HEK293 (cell line): Measurements from ENCODE around the gene AFG1L.
A peak's percentile ranks its signal among the peaks of the same experiment; 100 is the strongest.

Experiments used
- CTCF ChIA-PET: fragments of 350-600 bp; formaldehyde crosslinking; extraction: SDS; loops from one replicate; lab custom pipeline; 2021; ENCODE audit warnings: antibody characterized with exemption; lab: Yijun Ruan, JAX
- POLR2A ChIA-PET: fragments of 300-600 bp; formaldehyde crosslinking; extraction: SDS; loops from one replicate; lab custom pipeline; 2020; ENCODE audit warnings: antibody characterized with exemption, inconsistent platforms; lab: Yijun Ruan, JAX
- H3K27ac ChIP-seq: fragments of 200-500 bp; sonication (Bioruptor generic); 2 replicates; pipeline ENCODE4 v1.5.1; 2014; ENCODE audit warnings: low read depth, low read length, control low read depth, inconsistent platforms; ENCODE audit errors: extremely low read depth
- H3K36me3 ChIP-seq, 2 experiments: fragments of 200-500 bp in 1 of 2; sonication (Bioruptor generic) in 1 of 2; 1 replicate in 1 of 2; 2 replicates in 1 of 2; pipeline ENCODE4 v1.5.1; 2014 to 2017; ENCODE audit warnings: inconsistent platforms in 2 of 2, low read length in 2 of 2; ENCODE audit not compliant: control insufficient read depth in 2 of 2, insufficient read depth in 1 of 2
- H3K4me1 ChIP-seq: fragments of 200-500 bp; sonication (Bioruptor generic); 2 replicates; pipeline ENCODE4 v1.5.1; 2014; ENCODE audit warnings: mild to moderate bottlenecking, low read length, inconsistent platforms; ENCODE audit not compliant: control insufficient read depth, insufficient read depth
- H3K4me3 ChIP-seq: 2 replicates; pipeline ENCODE4 v1.5.1; 2011; ENCODE audit warnings: low read depth, mild to moderate bottlenecking, control low read depth, low read length, moderate library complexity
- H3K9me3 ChIP-seq: fragments of 200-500 bp; sonication (Bioruptor generic); 2 replicates; pipeline ENCODE4 v1.5.1; 2014; ENCODE audit warnings: low read depth, low read length, inconsistent platforms; ENCODE audit not compliant: control insufficient read depth, insufficient read depth
- GLI2 ChIP-seq: fragments of 450-650 bp; formaldehyde crosslinking; IDR thresholded peaks from 2 replicates; pipeline ENCODE4; 2017; ENCODE audit warnings: missing biosample characterization, missing genetic modification characterization, low read depth, borderline replicate concordance
- GLI4 ChIP-seq: fragments of 450-650 bp; formaldehyde crosslinking; IDR thresholded peaks from 2 replicates; pipeline ENCODE4 v1.5.1; 2016; ENCODE audit warnings: missing biosample characterization, missing genetic modification characterization
- GLIS1 ChIP-seq: fragments of 450-650 bp; formaldehyde crosslinking; IDR thresholded peaks from 2 replicates; pipeline ENCODE4 v1.5.1; 2016; ENCODE audit warnings: missing biosample characterization, missing genetic modification characterization
- KLF1 ChIP-seq: fragments of 450-650 bp; formaldehyde crosslinking; IDR thresholded peaks from 2 replicates; pipeline ENCODE4 v1.5.1; 2016; ENCODE audit warnings: missing biosample characterization, missing genetic modification characterization
- RBAK ChIP-seq: fragments of 450-650 bp; formaldehyde crosslinking; IDR thresholded peaks from 2 replicates; pipeline ENCODE4 v1.5.1; 2016; ENCODE audit warnings: missing biosample characterization, missing genetic modification characterization
- ZBTB21 ChIP-seq: fragments of 450-650 bp; formaldehyde crosslinking; IDR thresholded peaks from 2 replicates; pipeline ENCODE4 v1.5.1; 2017; ENCODE audit warnings: missing biosample characterization, missing genetic modification characterization
- ZEB2 ChIP-seq: fragments of 450-650 bp; formaldehyde crosslinking; IDR thresholded peaks from 2 replicates; pipeline ENCODE4 v1.5.1; 2016; ENCODE audit warnings: missing biosample characterization, missing genetic modification characterization
- ZNF155 ChIP-seq: fragments of 450-650 bp; formaldehyde crosslinking; IDR thresholded peaks from 2 replicates; pipeline ENCODE4 v1.5.1; 2016; ENCODE audit warnings: missing biosample characterization, missing genetic modification characterization
- ZNF174 ChIP-seq: fragments of 450-650 bp; formaldehyde crosslinking; IDR thresholded peaks from 2 replicates; pipeline ENCODE4 v1.5.0; 2017; ENCODE audit warnings: missing biosample characterization, mild to moderate bottlenecking, missing genetic modification characterization
- ZNF19 ChIP-seq: fragments of 450-650 bp; formaldehyde crosslinking; IDR thresholded peaks from 2 replicates; pipeline ENCODE4; 2016; ENCODE audit warnings: missing biosample characterization, missing genetic modification characterization, low read depth
- ZNF223 ChIP-seq: fragments of 450-650 bp; formaldehyde crosslinking; IDR thresholded peaks from 2 replicates; pipeline ENCODE4 v1.5.1; 2016; ENCODE audit warnings: missing biosample characterization, missing genetic modification characterization
- ZNF248 ChIP-seq: fragments of 450-650 bp; formaldehyde crosslinking; IDR thresholded peaks from 2 replicates; pipeline ENCODE4 v1.5.1; 2017; ENCODE audit warnings: missing biosample characterization, missing genetic modification characterization
- ZNF548 ChIP-seq: fragments of 450-650 bp; formaldehyde crosslinking; IDR thresholded peaks from 2 replicates; pipeline ENCODE4 v1.5.1; 2016; ENCODE audit warnings: missing biosample characterization, missing genetic modification characterization
- ZNF549 ChIP-seq: fragments of 450-650 bp; IDR thresholded peaks from 2 replicates; pipeline ENCODE4 v1.5.1; 2018; ENCODE audit warnings: missing biosample characterization, missing genetic modification characterization, mild to moderate bottlenecking, inconsistent platforms, moderate library complexity
- ZNF555 ChIP-seq: fragments of 450-650 bp; formaldehyde crosslinking; conservative IDR thresholded peaks from 2 replicates; pipeline ENCODE4 v1.5.1; 2017; ENCODE audit warnings: missing biosample characterization, mild to moderate bottlenecking, missing genetic modification characterization, inconsistent platforms
- ZNF654 ChIP-seq: fragments of 450-650 bp; formaldehyde crosslinking; IDR thresholded peaks from 2 replicates; pipeline ENCODE4 v1.5.1; 2016; ENCODE audit warnings: low read depth, missing biosample characterization, missing genetic modification characterization
- ZNF768 ChIP-seq: fragments of 450-650 bp; formaldehyde crosslinking; IDR thresholded peaks from 2 replicates; pipeline ENCODE4 v1.5.1; 2018; ENCODE audit warnings: missing biosample characterization, mild to moderate bottlenecking, missing genetic modification characterization
- TF ChIP-seq, protein P1 (sequence below): IDR thresholded peaks from 2 replicates; pipeline ENCODE4 v1.6.1; 2011; ENCODE audit warnings: mild to moderate bottlenecking, low read depth, low read length, borderline replicate concordance
- TF ChIP-seq, protein P2 (sequence below): fragments of 450-650 bp; formaldehyde crosslinking; IDR thresholded peaks from 2 replicates; pipeline ENCODE4 v1.5.1; 2016; ENCODE audit warnings: missing biosample characterization, missing genetic modification characterization
- TF ChIP-seq, protein P3 (sequence below): fragments of 450-650 bp; formaldehyde crosslinking; IDR thresholded peaks from 2 replicates; pipeline ENCODE4 v1.5.1; 2016; ENCODE audit warnings: missing biosample characterization, missing genetic modification characterization
- TF ChIP-seq, protein P4 (sequence below): fragments of 450-650 bp; formaldehyde crosslinking; IDR thresholded peaks from 2 replicates; pipeline ENCODE4 v1.5.1; 2016; ENCODE audit warnings: missing biosample characterization, missing genetic modification characterization
- TF ChIP-seq, protein P5 (sequence below): fragments of 450-650 bp; formaldehyde crosslinking; IDR thresholded peaks from 2 replicates; pipeline ENCODE4 v1.5.1; 2017; ENCODE audit warnings: missing biosample characterization, missing genetic modification characterization
- TF ChIP-seq, protein P6 (sequence below): fragments of 450-650 bp; formaldehyde crosslinking; IDR thresholded peaks from 2 replicates; pipeline ENCODE4 v1.5.1; 2016; ENCODE audit warnings: missing biosample characterization, missing genetic modification characterization

Gene AFG1L

DNA sequence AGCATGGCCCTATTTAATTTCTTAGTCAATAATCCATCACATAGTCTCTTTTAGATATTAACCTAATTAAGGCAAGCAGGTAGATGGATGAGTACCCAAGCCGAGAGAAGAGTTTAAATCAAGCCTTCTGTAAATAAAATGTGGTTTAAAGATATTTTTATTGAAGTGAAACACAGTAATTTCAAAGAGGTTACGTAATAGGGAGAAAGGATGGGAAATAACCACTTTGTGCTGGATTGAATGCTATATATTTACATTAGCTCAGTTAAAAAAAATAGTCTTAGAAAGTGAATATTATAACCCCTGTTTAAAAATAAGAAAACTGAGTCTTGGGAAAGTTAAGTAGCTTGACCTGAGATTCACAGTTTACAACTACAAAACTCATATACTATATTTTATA is 228.8 kb downstream of the AFG1L start:
- ChIA-PET CTCF (interaction anchor here (0.6 to 5.9 kb wide), 16 partner anchors 10 to 549 kb away, joined by 3 to 39 read pairs (median 5); no protein-coding TSS in a partner anchor), POLR2A (no interaction called here)
- Histone ChIP-seq H3K27ac (no peak overlapping the region), H3K9me3 (no peaks in the 10 kb centered on the region)
- TF ChIP-seq ZNF155 (tag by site-specific recombination) (no peak), ZNF223 (tag by site-specific recombination) (no peak), ZNF549 (no peak), ZNF768 (tag by site-specific recombination) (no peak), ZNF555 (no peak), ZNF248 (tag by site-specific recombination) (no peak), GLI4 (tag by site-specific recombination) (no peak)
- TF ChIP-seq, protein P1, sequence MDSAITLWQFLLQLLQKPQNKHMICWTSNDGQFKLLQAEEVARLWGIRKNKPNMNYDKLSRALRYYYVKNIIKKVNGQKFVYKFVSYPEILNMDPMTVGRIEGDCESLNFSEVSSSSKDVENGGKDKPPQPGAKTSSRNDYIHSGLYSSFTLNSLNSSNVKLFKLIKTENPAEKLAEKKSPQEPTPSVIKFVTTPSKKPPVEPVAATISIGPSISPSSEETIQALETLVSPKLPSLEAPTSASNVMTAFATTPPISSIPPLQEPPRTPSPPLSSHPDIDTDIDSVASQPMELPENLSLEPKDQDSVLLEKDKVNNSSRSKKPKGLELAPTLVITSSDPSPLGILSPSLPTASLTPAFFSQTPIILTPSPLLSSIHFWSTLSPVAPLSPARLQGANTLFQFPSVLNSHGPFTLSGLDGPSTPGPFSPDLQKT, result no peak
- TF ChIP-seq, protein P2, sequence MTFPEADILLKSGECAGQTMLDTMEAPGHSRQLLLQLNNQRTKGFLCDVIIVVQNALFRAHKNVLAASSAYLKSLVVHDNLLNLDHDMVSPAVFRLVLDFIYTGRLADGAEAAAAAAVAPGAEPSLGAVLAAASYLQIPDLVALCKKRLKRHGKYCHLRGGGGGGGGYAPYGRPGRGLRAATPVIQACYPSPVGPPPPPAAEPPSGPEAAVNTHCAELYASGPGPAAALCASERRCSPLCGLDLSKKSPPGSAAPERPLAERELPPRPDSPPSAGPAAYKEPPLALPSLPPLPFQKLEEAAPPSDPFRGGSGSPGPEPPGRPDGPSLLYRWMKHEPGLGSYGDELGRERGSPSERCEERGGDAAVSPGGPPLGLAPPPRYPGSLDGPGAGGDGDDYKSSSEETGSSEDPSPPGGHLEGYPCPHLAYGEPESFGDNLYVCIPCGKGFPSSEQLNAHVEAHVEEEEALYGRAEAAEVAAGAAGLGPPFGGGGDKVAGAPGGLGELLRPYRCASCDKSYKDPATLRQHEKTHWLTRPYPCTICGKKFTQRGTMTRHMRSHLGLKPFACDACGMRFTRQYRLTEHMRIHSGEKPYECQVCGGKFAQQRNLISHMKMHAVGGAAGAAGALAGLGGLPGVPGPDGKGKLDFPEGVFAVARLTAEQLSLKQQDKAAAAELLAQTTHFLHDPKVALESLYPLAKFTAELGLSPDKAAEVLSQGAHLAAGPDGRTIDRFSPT (tag by site-specific recombination), result no peak
- TF ChIP-seq, protein P3, sequence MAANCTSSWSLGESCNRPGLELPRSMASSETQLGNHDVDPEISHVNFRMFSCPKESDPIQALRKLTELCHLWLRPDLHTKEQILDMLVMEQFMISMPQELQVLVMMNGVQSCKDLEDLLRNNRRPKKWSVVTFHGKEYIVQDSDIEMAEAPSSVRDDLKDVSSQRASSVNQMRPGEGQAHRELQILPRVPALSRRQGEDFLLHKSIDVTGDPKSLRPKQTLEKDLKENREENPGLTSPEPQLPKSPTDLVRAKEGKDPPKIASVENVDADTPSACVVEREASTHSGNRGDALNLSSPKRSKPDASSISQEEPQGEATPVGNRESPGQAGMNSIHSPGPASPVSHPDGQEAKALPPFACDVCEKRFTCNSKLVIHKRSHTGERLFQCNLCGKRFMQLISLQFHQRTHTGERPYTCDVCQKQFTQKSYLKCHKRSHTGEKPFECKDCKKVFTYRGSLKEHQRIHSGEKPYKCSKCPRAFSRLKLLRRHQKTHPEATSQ (tag by site-specific recombination), result no peak
- TF ChIP-seq, all 188 proteins: peak for 0
- H3K4me1 ChIP-seq, result no peaks in the 10 kb centered on the region
- no peak overlapping the region for H3K4me3 ChIP-seq
- peaks cover 0 to 12% of the 10 kb centered on the region in 2 experiments; a peak in 1 of 3 replicates for H3K36me3 ChIP-seq

DNA sequence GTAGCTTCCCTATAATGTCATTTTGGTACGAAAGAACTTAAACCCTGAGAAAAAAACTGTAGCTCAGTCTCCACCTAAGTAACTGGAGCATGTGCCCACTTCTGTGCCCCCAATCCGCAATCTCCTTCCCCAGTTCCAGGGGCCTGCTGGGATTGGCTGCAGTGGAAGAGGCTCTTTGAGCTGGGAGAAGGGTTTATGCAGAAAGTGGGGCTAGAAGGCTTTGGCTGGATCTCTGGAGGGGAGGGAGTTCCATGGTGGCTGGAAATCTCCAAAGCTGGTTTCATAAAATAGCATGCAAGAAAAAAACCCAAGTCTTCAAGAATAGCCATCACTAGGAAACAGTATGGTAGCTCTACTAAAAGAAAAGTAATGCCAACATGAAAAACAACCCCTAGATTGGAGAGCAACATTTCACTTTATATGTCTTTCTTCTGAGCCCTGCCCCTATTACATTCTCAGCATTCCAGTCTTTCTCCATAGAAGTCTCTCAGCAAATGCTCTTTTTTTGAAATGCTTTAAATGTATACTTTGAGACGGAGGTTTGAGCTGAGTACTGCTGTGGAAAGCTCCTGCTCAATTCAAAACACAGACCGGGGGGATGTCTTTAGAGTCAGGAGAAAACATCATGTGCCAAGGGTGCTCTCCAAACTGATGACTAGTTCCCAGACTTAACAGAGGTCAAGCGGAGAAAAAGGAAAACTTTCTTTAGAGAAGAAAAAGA is 229.8 kb downstream of the AFG1L start:
- TF ChIP-seq ZNF548 (tag by site-specific recombination), result no peak
- TF ChIP-seq GLI2 (tag by site-specific recombination), result no peak
- ChIA-PET POLR2A (no interaction called here), CTCF (interaction anchor here (0.5 to 5.9 kb wide), 21 partner anchors 9 to 844 kb away, joined by 3 to 39 read pairs (median 4); no protein-coding TSS in a partner anchor)
- H3K36me3 ChIP-seq, result peaks cover 0 to 12% of the 10 kb centered on the region in 2 experiments; a peak in 1 of 3 replicates
- no peaks in the 10 kb centered on the region for H3K4me1 ChIP-seq
- no peaks in the 10 kb centered on the region for H3K9me3 ChIP-seq
- no peak overlapping the region for H3K4me3 ChIP-seq
- no peak overlapping the region for H3K27ac ChIP-seq

DNA sequence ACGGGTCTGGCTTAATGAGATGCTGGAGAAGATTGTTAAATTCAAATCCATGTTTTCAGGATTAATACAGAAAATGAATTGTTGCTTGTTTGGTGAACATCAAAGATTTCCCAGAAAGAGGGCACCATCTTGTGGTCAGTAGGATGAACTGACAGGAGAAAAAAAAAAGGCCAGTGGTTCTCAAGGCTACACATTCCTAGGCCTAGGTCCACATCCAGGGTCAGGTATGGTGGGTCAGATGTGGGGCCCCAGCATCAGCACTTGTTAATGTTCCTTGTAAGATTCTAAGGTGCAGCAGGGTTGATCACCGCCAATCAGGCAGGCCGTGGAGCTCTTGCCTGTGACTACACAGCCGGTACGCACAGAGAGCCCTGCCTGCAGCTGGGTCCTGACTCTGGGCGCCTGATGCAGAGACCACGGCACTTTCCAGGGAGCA is 231.9 kb downstream of the AFG1L start:
- no peaks in the 10 kb centered on the region for H3K36me3 ChIP-seq
- H3K4me3 ChIP-seq, result no peak overlapping the region
- POLR2A ChIA-PET, result no interaction called here
- no peaks in the 10 kb centered on the region for H3K4me1 ChIP-seq
- no peak overlapping the region for H3K27ac ChIP-seq
- H3K9me3 ChIP-seq, result no peaks in the 10 kb centered on the region
- CTCF ChIA-PET, result interaction anchor here (0.6 to 5.9 kb wide), 13 partner anchors 9 to 870 kb away, joined by 3 to 39 read pairs (median 5); no protein-coding TSS in a partner anchor
- TF ChIP-seq KLF1 (tag by site-specific recombination) (no peak), ZBTB21 (tag by site-specific recombination) (no peak), ZNF174 (tag by site-specific recombination) (no peak), GLIS1 (tag by site-specific recombination) (no peak), RBAK (tag by site-specific recombination) (no peak), ZNF654 (peak; percentile 91), ZEB2 (no peak), ZNF19 (tag by site-specific recombination) (no peak)
- TF ChIP-seq, protein P4, sequence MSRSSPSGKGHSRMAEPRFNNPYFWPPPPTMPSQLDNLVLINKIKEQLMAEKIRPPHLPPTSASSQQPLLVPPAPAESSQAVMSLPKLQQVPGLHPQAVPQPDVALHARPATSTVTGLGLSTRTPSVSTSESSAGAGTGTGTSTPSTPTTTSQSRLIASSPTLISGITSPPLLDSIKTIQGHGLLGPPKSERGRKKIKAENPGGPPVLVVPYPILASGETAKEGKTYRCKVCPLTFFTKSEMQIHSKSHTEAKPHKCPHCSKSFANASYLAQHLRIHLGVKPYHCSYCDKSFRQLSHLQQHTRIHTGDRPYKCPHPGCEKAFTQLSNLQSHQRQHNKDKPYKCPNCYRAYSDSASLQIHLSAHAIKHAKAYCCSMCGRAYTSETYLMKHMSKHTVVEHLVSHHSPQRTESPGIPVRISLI (tag by site-specific recombination), result peak; percentile 73; the same call in 1 of the 2 replicates
- TF ChIP-seq, protein P5, sequence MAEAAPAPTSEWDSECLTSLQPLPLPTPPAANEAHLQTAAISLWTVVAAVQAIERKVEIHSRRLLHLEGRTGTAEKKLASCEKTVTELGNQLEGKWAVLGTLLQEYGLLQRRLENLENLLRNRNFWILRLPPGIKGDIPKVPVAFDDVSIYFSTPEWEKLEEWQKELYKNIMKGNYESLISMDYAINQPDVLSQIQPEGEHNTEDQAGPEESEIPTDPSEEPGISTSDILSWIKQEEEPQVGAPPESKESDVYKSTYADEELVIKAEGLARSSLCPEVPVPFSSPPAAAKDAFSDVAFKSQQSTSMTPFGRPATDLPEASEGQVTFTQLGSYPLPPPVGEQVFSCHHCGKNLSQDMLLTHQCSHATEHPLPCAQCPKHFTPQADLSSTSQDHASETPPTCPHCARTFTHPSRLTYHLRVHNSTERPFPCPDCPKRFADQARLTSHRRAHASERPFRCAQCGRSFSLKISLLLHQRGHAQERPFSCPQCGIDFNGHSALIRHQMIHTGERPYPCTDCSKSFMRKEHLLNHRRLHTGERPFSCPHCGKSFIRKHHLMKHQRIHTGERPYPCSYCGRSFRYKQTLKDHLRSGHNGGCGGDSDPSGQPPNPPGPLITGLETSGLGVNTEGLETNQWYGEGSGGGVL, result no peak
- TF ChIP-seq, protein P6, sequence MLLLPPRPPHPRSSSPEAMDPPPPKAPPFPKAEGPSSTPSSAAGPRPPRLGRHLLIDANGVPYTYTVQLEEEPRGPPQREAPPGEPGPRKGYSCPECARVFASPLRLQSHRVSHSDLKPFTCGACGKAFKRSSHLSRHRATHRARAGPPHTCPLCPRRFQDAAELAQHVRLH, result no peak
